ENCODE measurements around the gene IPO9.

- TF ChIP-seq CTCF (IDR thresholded peaks at IDR 0.05) = no peak
- TF ChIP-seq POLR2AphosphoS5 (IDR thresholded peaks at IDR 0.05) = no peak
- no peak for TF ChIP-seq POLR2A (IDR thresholded peaks at IDR 0.05)
- no peak for TF ChIP-seq EP300 (IDR thresholded peaks at IDR 0.05; ENCODE audit: low read depth)
Observed at GRCh38 chr1:201883786-201884185, 54.8 kb downstream of the IPO9 start.
